HPDE6-E6E7 (cell line): ENCODE measurements around the gene CLTA.
A peak's percentile ranks its signal among the peaks of the same experiment; 100 is the strongest.
"Not testable (repeated sequence)": the region's sequence is repeated elsewhere in the genome, so short reads cannot be mapped to it uniquely, and the experiment has no call there.

Experiments
- DNase-seq: peaks from one replicate; pipeline ENCODE4 v3.0.0; 2011; ENCODE audit warnings: missing footprints; ENCODE audit errors: extremely low spot score

Gene CLTA

GRCh38 chr9:36239675-36240074 is 49.0 kb downstream of the CLTA start:
- not testable (repeated sequence) for DNase-seq

DNA sequence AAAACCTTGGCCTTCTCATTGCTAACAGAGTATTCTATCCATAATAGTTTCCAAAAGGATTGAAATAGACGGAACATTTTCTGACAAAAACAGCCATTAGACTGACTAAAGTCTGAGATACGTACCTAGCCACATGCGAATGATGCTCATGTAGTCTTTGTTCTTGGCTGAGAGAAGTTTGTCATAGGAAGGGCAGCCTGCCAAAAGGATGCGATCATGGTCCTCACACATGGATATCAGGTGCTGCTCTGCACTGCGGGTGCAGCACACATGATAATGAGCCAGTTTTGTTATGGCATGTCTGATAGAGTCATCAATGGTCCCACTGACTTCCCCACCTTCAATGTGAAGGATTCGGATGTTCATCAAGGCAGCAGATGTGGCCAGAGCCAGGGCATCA is 55.2 kb downstream of the CLTA start:
- no peak for DNase-seq

DNA sequence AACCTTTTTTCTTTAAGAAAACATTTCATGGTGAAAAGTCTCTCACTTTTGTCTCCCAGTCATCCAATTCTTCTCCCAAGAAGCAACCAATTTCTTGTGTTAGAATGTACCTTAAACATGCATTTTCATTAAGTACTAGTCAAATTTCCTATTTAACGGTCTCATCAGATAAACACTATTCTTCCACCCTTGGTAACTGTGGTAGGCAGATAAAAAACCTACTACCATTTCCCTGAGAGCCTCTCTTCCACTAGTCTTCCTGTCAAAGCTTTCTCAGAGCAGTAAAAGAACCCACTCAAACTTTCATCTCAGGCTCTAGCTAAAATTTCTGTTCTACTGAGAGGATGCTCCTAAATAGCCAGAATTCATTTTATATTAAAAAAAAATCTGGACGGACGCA is 56.6 kb downstream of the CLTA start:
- DNase-seq = no peak

GRCh38 chr9:36248061-36248460 is 57.3 kb downstream of the CLTA start:
- not testable (repeated sequence) for DNase-seq

- DNase-seq = no peak
Measured at GRCh38 chr9:36249189-36249588, 58.5 kb downstream of the CLTA start.

DNA sequence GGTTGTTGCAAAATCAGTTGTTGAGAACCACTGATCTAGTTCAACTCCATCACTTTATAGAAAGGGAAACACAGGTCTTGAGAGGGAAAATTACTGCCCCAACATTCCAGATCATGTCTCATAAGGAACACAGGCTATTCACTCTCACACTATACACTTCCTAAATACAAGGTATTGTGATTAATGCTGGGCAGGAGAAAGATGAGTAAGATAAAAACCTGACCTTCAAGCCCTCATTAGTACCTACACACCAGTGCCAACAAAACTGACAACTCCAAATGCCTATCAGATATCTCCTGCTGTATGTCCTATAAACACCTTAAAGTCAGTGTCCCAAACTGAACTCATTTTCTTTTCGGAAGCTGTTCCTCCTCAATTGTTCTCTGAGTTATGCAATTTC is 59.4 kb downstream of the CLTA start:
- no peak for DNase-seq

GRCh38 chr9:36251428-36251827 is 60.7 kb downstream of the CLTA start:
- no peak for DNase-seq

DNA sequence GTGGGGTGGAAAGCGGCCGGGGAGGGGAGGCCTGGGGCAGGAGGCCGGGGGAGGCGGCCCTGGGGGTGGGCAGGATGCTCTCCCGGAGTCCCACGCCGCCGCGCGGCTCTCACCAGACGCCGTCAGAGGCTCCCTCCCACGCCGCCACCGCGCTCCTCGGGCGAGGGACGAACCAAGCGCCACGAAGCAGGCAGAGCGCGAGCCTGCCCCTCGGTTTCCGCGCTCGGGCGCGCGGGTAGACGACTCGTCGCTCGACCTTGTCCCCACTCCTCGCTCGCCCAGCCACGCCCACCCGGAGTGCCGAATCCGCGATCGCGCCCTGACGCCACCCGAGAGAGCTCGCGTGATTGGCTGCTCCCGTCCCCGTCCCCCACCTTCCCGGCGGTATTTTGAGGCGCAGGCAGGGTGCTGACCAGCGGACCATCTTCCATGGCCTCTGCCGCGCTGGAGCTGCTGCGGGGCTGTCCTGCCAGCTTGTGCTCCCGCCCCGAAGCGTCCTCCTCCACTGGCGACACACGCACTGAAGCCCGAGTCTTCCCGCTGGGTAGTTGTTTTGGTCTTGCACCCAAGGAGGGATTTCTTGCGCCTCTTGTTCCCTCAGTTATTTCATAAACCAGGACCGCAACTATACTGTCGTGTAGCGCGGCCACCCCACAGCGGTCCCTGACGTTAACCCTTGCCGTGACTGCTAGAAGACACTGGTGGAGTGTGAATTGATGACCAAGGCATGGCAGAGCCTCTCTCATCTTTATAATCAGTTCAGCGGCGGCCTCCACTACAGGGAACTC is 67.7 kb downstream of the CLTA start, which contains the start of gene GNE:
GNE (minus strand) TSS at position 241 of the 788 bp plus-strand sequence. CDS start 9,093 bp downstream, outside the sequence.
- peak; percentile 89 for DNase-seq

GRCh38 chr9:36258996-36259533 is 68.3 kb downstream of the CLTA start:
- no peak for DNase-seq
